ENCODE measurements around the gene SHISA5.
"Not testable (repeated sequence)": the region's sequence is repeated elsewhere in the genome, so short reads cannot be mapped to it uniquely, and the experiment has no call there.

- not testable (repeated sequence) for TF ChIP-seq POLR2A, CTCF (IDR thresholded peaks at IDR 0.05)
These were observed 26.7 kb upstream of the SHISA5 start for GRCh38 chr3:48530701-48531100.

Measured in right lobe of liver (tissue), 4 donors.